ENCODE results near the gene UNC119. TPM values are rescaled to one million over a fixed set of nuclear protein-coding genes. Genes with fewer than 3 reads are reported as not detected.
"Not testable (repeated sequence)": the region's sequence is repeated elsewhere in the genome, so short reads cannot be mapped to it uniquely, and the experiment has no call there.

The UNC119 gene
- total RNA-seq (2014; rRNA removed; shearing (Covaris generic)), result 57.8 and 58.4 TPM in 2 replicates
- polyA plus RNA-seq (2015; cell fraction: cytosol; rRNA removed), result 39.9 and 40.3 TPM in 2 replicates
- polyA plus RNA-seq (2015; cell fraction: nucleus; rRNA removed), result 55.5 and 55.8 TPM in 2 replicates

GRCh38 chr17:28552176-28552999, at the start of gene UNC119:
UNC119 (minus strand) TSS chr17:28552624; CDS start chr17:28552557, 67 bp downstream.
- DNase-seq (ENCODE audit: low read depth), result peak; percentile 27

- peak; percentile 88 for DNase-seq (ENCODE audit: low read depth)
Measured at GRCh38 chr17:28599311-28600184, 47.1 kb upstream of the UNC119 start.

GRCh38 chr17:28598799-28599310, 46.4 kb upstream of the UNC119 start, which contains the start of gene SPAG5:
SPAG5 (minus strand) TSS chr17:28599025; CDS start chr17:28598946, 79 bp downstream.
- peak; percentile 96 for DNase-seq (ENCODE audit: low read depth)

GRCh38 chr17:28598389-28598788, 46.0 kb upstream of the UNC119 start:
- DNase-seq (ENCODE audit: low read depth), result no peak

- DNase-seq (ENCODE audit: low read depth), result no peak
Measured at GRCh38 chr17:28597606-28598383, 45.4 kb upstream of the UNC119 start.

GRCh38 chr17:28592260-28592659, 39.8 kb upstream of the UNC119 start:
- no peak for DNase-seq (ENCODE audit: low read depth)

- no peak for DNase-seq (ENCODE audit: low read depth)
Measured at GRCh38 chr17:28585851-28586250, 33.4 kb upstream of the UNC119 start.

- DNase-seq (ENCODE audit: low read depth), result no peak
Measured at GRCh38 chr17:28584434-28584833, 32.0 kb upstream of the UNC119 start.

GRCh38 chr17:28582513-28582912, 30.1 kb upstream of the UNC119 start:
- no peak for DNase-seq (ENCODE audit: low read depth)

- DNase-seq (ENCODE audit: low read depth), result no peak
Measured at GRCh38 chr17:28580959-28581358, 28.5 kb upstream of the UNC119 start.

- DNase-seq (ENCODE audit: low read depth), result no peak
Measured at GRCh38 chr17:28579526-28579925, 27.1 kb upstream of the UNC119 start.

GRCh38 chr17:28578246-28579195, 26.1 kb upstream of the UNC119 start:
- no peak for DNase-seq (ENCODE audit: low read depth)

- DNase-seq (ENCODE audit: low read depth), result no peak
Measured at GRCh38 chr17:28577466-28577824, 25.0 kb upstream of the UNC119 start.

GRCh38 chr17:28576758-28577465, 24.5 kb upstream of the UNC119 start, which contains the start of gene ALDOC:
ALDOC (minus strand) TSS chr17:28576895; CDS start chr17:28575532, 1,363 bp downstream.
- peak; percentile 89 for DNase-seq (ENCODE audit: low read depth)

- not testable (repeated sequence) for DNase-seq (ENCODE audit: low read depth)
Measured at GRCh38 chr17:28576016-28576415, 23.6 kb upstream of the UNC119 start.

GRCh38 chr17:28575126-28575795, 22.8 kb upstream of the UNC119 start:
- DNase-seq (ENCODE audit: low read depth), result no peak

- no peak for DNase-seq (ENCODE audit: low read depth)
Measured at GRCh38 chr17:28574526-28574925, 22.1 kb upstream of the UNC119 start.

- DNase-seq (ENCODE audit: low read depth), result no peak
Measured at GRCh38 chr17:28573966-28574480, 21.6 kb upstream of the UNC119 start.
